ENCODE measurements around the gene EPOP. TPM values are rescaled to one million over a fixed set of nuclear protein-coding genes. Genes with fewer than 3 reads are reported as not detected.

EPOP gene
- total and polyA plus RNA-seq, 2 of the 13 experiments (the other 11 are each of a cell fraction or from before 2014, with no cell fraction given) = 14.7 to 37.8 TPM

GRCh38 chr17:38660097-38661025, 14.4 kb downstream of the EPOP start (continued):
- no peak for TF ChIP-seq RBM39 (IDR thresholded peaks at IDR 0.05; ENCODE audit: low read depth, low read length, poor library complexity, severe bottlenecking)
- no peak for TF ChIP-seq MLXIP (CRISPR knock-in tag; IDR thresholded peaks at IDR 0.05; ENCODE audit: borderline replicate concordance)
- TF ChIP-seq, protein P1, sequence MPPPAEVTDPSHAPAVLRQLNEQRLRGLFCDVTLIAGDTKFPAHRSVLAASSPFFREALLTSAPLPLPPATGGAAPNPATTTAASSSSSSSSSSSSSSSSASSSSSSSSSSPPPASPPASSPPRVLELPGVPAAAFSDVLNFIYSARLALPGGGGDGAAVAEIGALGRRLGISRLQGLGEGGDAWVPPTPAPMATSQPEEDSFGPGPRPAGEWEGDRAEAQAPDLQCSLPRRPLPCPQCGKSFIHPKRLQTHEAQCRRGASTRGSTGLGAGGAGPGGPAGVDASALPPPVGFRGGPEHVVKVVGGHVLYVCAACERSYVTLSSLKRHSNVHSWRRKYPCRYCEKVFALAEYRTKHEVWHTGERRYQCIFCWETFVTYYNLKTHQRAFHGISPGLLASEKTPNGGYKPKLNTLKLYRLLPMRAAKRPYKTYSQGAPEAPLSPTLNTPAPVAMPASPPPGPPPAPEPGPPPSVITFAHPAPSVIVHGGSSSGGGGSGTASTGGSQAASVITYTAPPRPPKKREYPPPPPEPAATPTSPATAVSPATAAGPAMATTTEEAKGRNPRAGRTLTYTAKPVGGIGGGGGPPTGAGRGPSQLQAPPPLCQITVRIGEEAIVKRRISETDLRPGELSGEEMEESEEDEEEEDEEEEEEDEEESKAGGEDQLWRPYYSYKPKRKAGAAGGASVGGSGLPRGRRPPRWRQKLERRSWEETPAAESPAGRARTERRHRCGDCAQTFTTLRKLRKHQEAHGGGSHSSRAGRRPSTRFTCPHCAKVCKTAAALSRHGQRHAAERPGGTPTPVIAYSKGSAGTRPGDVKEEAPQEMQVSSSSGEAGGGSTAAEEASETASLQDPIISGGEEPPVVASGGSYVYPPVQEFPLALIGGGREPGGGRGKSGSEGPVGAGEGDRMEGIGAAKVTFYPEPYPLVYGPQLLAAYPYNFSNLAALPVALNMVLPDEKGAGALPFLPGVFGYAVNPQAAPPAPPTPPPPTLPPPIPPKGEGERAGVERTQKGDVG (CRISPR knock-in tag; IDR thresholded peaks at IDR 0.05; ENCODE audit: borderline replicate concordance) = peak; percentile 32; the same call in 1 of the 2 replicates
- TF ChIP-seq ZNF883 (CRISPR knock-in tag; IDR thresholded peaks at IDR 0.05; ENCODE audit: not compliant biosample characterization) = peak; percentile 28
